ENCODE data around the gene LMF1. TPM values are rescaled to one million over a fixed set of nuclear protein-coding genes. Genes with fewer than 3 reads are reported as not detected.

Gene LMF1
- total RNA-seq, 1 donor from 2014 or later, result 16.0 TPM

DNA sequence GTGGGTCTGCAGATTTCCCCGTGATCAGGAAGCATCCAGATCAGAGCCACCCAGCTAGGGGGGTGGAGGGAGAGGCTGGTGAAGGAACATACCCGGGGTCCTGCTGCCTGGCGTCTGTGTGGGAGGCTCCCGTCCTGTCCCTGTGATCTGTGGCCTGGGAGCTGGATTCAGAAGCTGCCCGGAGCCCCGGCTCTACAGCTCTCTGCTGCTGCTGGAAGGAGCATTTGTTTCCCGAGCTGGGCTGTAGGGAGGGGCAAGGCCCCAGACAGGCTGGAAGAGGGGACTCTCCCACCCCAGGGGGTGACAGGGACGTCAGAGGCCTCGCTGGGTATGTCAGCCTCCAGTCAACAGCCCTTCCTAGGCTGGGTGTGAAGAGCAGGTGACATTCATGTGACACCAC lies 21.0 kb upstream of the LMF1 start:
- H3K4me1 Mint-ChIP-seq, result peaks cover 22% of the 10 kb centered on the region
- no peaks in the 10 kb centered on the region for H3K36me3 Mint-ChIP-seq (ENCODE audit: low read depth)
- no peak for DNase-seq (ENCODE audit: low read depth, low spot score)
- H3K4me3 Mint-ChIP-seq, result peak overlapping the region; percentile 38
- peaks cover 21% of the 10 kb centered on the region for H3K27me3 Mint-ChIP-seq (ENCODE audit: low read depth)
- TF ChIP-seq, protein P1, sequence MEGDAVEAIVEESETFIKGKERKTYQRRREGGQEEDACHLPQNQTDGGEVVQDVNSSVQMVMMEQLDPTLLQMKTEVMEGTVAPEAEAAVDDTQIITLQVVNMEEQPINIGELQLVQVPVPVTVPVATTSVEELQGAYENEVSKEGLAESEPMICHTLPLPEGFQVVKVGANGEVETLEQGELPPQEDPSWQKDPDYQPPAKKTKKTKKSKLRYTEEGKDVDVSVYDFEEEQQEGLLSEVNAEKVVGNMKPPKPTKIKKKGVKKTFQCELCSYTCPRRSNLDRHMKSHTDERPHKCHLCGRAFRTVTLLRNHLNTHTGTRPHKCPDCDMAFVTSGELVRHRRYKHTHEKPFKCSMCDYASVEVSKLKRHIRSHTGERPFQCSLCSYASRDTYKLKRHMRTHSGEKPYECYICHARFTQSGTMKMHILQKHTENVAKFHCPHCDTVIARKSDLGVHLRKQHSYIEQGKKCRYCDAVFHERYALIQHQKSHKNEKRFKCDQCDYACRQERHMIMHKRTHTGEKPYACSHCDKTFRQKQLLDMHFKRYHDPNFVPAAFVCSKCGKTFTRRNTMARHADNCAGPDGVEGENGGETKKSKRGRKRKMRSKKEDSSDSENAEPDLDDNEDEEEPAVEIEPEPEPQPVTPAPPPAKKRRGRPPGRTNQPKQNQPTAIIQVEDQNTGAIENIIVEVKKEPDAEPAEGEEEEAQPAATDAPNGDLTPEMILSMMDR (conservative IDR thresholded peaks at IDR 0.05), result no peak
- peak overlapping the region; percentile 50 for H3K27ac Mint-ChIP-seq (ENCODE audit: unreplicated experiment)
- H3K9me3 Mint-ChIP-seq, result no peaks in the 10 kb centered on the region

- Mint-ChIP-seq H3K4me3 (peak overlapping the region; percentile 87), H3K9me3 (no peaks in the 10 kb centered on the region), H3K4me1 (peaks cover 18% of the 10 kb centered on the region), H3K27ac (ENCODE audit: unreplicated experiment) (peak overlapping the region; percentile 97), H3K27me3 (ENCODE audit: low read depth) (peaks cover 18% of the 10 kb centered on the region), H3K36me3 (ENCODE audit: low read depth) (peaks cover 2% of the 10 kb centered on the region)
- TF ChIP-seq, protein P1 (conservative IDR thresholded peaks at IDR 0.05), result no peak
- DNase-seq (ENCODE audit: low read depth, low spot score), result no peak
Observed at GRCh38 chr16:991345-991744, 20.6 kb upstream of the LMF1 start.

DNA sequence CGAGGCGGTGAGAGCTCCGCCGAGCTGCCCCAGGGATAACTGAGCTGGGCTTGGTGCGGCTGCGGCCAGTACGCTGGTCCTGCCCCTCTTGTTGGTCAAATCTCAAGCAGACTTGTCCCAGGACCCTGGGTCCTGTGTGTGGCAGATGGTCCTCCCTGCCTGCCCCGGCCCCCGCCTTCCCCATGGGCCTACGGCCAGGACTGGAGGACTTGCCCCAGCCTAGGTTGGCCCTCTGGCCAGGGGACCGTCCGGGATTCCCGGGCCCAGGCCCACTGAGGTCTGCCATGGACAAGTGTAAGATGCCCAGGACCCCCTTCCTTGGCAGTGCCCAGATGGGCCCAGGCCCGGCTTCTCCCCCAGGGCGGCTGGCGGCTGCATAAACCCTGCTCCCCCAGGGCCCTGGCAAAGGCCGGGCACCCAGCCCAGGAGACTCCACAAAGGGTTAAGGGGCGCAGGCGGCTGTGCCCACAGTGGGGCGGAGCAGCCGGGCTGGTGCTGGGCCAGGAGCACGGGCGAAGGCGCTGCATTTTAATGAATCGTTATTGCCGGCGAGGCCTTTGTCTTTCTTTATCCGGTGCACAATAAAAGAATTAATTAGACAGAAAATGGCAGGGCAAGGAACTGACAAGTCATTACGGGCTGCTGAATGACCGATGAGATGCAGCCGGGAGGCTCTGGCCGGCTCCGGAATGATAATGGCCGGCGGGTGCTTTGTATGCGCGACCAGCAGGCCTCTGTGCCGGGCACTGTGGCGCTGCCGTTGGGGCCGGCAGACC lies 19.9 kb upstream of the LMF1 start:
- peak overlapping the region; percentile 87 for H3K4me3 Mint-ChIP-seq
- peaks cover 11% of the 10 kb centered on the region for H3K27me3 Mint-ChIP-seq (ENCODE audit: low read depth)
- H3K27ac Mint-ChIP-seq (ENCODE audit: unreplicated experiment), result peak overlapping the region; percentile 97
- no peaks in the 10 kb centered on the region for H3K9me3 Mint-ChIP-seq
- TF ChIP-seq, protein P1 (conservative IDR thresholded peaks at IDR 0.05), result no peak
- H3K4me1 Mint-ChIP-seq, result peaks cover 12% of the 10 kb centered on the region
- DNase-seq (ENCODE audit: low read depth, low spot score), result no peak
- peaks cover 2% of the 10 kb centered on the region for H3K36me3 Mint-ChIP-seq (ENCODE audit: low read depth)

DNA sequence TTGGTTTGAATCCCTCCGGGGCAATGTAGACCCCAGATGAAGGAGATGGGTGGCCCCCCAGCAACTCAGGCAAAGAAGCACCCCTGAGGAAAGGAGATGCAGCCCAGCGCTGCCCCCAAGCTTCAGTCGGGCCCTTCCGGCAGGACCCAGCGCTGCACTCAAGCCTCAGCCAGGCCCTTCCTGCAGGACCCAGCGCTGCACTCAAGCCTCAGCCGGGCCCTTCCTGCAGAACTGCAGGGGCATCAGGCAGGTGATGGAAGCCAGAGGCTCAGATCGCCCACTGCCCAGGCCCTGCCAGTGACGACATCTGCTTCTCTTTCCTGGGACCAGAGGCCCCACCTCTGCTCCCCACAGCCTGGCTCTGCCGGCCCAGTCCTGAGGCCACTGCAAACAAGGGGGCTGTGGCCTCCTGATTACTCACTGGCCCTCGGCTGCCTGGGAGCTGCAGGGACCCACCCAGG lies 18.6 kb upstream of the LMF1 start:
- no peak overlapping the region for H3K27ac Mint-ChIP-seq (ENCODE audit: unreplicated experiment)
- H3K4me3 Mint-ChIP-seq, result no peak overlapping the region
- DNase-seq (ENCODE audit: low read depth, low spot score), result no peak
- no peaks in the 10 kb centered on the region for H3K9me3 Mint-ChIP-seq
- H3K4me1 Mint-ChIP-seq, result peaks cover 12% of the 10 kb centered on the region
- H3K27me3 Mint-ChIP-seq (ENCODE audit: low read depth), result peaks cover 3% of the 10 kb centered on the region
- TF ChIP-seq, protein P1 (conservative IDR thresholded peaks at IDR 0.05), result no peak
- peaks cover 2% of the 10 kb centered on the region for H3K36me3 Mint-ChIP-seq (ENCODE audit: low read depth)

DNA sequence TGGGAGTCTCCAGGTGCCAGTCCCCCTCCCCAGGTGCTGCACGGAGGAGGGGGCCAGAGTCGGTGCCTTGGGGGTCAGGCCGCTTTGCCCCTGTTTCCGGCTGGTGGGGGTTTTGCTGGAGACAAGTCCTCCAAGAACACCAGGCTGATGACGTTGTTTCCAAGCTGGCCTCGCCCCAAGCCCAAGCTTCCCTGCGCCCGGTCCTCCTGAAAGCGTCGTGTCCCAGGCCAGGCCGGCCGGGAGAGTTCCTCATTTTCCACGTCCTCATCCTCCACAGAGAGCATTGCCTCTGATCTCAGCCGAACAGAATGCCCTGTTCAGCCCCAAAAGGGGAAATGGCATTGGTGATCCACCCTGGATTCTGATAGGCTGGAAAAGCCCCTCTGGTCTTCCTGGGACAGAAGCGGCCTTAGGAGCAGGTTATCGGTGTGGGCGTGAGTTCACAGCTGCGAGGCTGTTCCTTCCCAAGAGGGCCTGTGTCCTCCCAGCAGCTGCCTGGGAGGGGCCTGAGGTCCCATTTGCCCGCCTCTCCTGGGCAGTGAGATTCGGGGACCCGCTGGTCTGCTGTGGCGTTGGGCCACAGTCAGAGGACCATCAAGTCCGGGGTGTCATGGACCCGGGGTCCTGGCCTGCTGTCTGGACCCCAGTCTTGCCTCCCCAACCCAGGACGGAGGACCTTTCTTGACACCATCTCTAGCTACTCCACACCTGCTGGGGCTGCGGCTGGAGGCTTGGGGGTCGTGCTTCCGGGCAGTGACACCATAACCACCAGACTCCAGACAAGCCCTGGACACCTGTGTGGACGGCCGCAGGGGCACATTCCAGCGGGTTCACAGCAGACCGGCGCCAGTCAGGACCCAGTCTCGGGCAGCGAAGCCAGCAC lies 17.9 kb upstream of the LMF1 start:
- Mint-ChIP-seq H3K27ac (ENCODE audit: unreplicated experiment) (peak overlapping the region; percentile 62), H3K4me3 (peak overlapping the region; percentile 12), H3K9me3 (no peaks in the 10 kb centered on the region), H3K27me3 (ENCODE audit: low read depth) (peaks cover 6% of the 10 kb centered on the region), H3K4me1 (peaks cover 12% of the 10 kb centered on the region), H3K36me3 (ENCODE audit: low read depth) (peaks cover 2% of the 10 kb centered on the region)
- TF ChIP-seq, protein P1 (conservative IDR thresholded peaks at IDR 0.05), result no peak
- no peak for DNase-seq (ENCODE audit: low read depth, low spot score)
